Measurements from ENCODE around the gene ATP2A3. TPM values are rescaled to one million over a fixed set of nuclear protein-coding genes. Genes with fewer than 3 reads are reported as not detected.

Gene ATP2A3
- total RNA-seq, 1 donor from 2014 or later: 541 TPM

DNA sequence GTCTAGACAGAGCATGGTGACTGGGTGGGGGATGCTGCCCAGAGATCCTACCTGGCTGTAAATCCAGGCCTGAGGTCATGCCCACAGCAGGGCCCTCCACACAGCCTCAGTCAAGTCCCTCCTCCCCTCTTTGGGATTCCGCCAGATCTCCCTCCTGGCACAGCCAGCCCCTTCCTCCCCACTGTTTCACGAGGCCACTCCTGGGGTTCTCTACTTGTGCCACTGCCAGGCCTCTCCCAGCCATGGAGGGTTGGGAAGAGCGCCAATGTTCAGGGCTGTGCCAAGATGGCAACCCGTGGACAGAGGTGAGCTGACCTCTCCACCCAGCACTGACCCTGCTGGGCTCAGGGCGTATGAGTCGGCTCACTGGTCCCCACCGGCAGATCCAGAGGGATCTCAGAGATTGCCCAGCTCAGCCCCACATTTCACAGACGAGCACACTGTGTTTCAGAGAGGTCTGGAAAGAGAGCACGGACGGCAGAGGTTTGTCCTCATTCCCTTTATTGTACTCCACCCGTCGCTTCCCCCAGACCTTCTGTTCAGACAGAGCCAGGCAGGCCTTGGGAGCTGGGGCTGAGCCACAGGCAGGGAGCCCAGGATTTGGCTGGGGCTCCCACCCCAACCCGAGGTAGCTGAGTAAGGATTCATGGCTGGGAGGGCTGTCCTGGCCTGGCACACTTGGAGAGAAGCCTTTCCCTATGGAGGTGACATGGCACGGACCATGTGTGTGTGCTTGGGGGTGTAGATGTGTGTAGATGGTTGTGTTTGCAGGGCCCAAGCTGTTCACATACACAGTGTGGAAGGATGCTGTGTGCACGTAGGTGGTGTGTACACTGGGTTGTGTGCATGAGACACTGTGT lies 67.9 kb downstream of the ATP2A3 start:
- no peak overlapping the region for H3K27ac Mint-ChIP-seq
- H3K4me3 Mint-ChIP-seq: no peak overlapping the region
- ChIA-PET CTCF (no interaction called here), POLR2A (interaction anchor here (1.4 to 2.0 kb wide), 2 partner anchors 15 to 69 kb away, joined by 3 to 8 read pairs; no protein-coding TSS in a partner anchor)
- H3K9me3 Mint-ChIP-seq: no peaks in the 10 kb centered on the region
- H3K36me3 Mint-ChIP-seq (ENCODE audit: low read depth): no peaks in the 10 kb centered on the region
- DNase-seq: no peak
- TF ChIP-seq, protein P1, sequence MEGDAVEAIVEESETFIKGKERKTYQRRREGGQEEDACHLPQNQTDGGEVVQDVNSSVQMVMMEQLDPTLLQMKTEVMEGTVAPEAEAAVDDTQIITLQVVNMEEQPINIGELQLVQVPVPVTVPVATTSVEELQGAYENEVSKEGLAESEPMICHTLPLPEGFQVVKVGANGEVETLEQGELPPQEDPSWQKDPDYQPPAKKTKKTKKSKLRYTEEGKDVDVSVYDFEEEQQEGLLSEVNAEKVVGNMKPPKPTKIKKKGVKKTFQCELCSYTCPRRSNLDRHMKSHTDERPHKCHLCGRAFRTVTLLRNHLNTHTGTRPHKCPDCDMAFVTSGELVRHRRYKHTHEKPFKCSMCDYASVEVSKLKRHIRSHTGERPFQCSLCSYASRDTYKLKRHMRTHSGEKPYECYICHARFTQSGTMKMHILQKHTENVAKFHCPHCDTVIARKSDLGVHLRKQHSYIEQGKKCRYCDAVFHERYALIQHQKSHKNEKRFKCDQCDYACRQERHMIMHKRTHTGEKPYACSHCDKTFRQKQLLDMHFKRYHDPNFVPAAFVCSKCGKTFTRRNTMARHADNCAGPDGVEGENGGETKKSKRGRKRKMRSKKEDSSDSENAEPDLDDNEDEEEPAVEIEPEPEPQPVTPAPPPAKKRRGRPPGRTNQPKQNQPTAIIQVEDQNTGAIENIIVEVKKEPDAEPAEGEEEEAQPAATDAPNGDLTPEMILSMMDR (IDR thresholded peaks at IDR 0.05): no peak
- peaks cover 22% of the 10 kb centered on the region for H3K4me1 Mint-ChIP-seq
- ATAC-seq (ENCODE audit: low read depth): no peak
- intact Hi-C loops (cut with micrococcal nuclease): no loop called here
- no peaks in the 10 kb centered on the region for H3K27me3 Mint-ChIP-seq

DNA sequence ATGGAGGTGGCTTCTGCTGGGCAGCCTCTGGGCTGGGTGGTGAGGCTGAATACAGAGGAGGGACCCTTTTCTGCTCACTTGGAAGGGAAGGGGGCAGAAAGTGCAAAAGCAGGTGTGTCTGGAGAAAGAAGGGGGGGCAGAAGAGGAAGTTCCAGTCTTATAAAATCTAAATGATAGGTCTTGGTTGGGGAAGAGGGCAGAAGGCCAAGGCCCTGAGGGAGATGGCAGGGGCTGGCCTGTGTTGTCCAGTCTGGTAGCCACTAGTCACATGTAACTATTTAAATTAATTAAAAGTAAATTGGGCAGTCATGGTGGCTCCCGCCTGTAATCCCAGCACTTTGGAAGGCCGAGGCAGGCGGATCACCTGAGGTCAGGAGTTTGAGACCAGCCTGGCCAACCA lies 68.9 kb downstream of the ATP2A3 start:
- Mint-ChIP-seq H3K4me1 (peaks cover 30% of the 10 kb centered on the region), H3K9me3 (no peaks in the 10 kb centered on the region), H3K27me3 (no peaks in the 10 kb centered on the region), H3K4me3 (no peak overlapping the region), H3K27ac (no peak overlapping the region), H3K36me3 (ENCODE audit: low read depth) (no peaks in the 10 kb centered on the region)
- ATAC-seq (ENCODE audit: low read depth): no peak
- ChIA-PET CTCF (interaction anchor here (0.9 kb wide), 1 partner anchor 19 kb away, joined by 4 read pairs; no protein-coding TSS in a partner anchor), POLR2A (interaction anchor here (0.6 to 3.2 kb wide), 4 partner anchors 9 to 69 kb away, joined by 3 to 43 read pairs (median 21); partner anchors contain the start of gene ATP2A3)
- intact Hi-C loops (cut with micrococcal nuclease): no loop called here
- TF ChIP-seq, protein P1 (IDR thresholded peaks at IDR 0.05): no peak
- no peak for DNase-seq

DNA sequence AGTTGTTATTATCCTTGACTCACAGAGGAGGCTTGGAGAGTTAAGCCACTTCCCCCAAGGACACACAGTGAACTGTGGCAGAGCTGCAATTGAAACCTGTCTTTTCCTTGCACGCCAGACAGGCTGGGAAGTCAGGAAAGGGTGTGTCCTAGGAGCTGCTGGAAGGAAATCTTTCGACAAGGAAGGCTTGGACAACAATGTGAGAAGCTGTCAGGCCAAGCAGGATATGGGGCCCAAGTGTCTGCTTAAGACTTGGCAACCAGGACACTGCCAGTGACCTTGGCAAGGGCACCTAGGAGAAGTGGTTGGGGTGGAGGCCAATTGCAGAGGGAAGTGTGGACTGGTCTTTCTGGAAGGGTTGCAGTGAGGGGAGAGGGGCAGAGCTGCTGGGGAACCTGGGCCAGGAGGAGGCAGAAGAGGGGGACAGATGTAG lies 69.3 kb downstream of the ATP2A3 start:
- H3K27ac Mint-ChIP-seq: no peak overlapping the region
- CTCF ChIA-PET: interaction anchor here (0.9 to 1.9 kb wide), 2 partner anchors 19 to 157 kb away, joined by 4 to 5 read pairs; no protein-coding TSS in a partner anchor
- no peaks in the 10 kb centered on the region for H3K9me3 Mint-ChIP-seq

DNA sequence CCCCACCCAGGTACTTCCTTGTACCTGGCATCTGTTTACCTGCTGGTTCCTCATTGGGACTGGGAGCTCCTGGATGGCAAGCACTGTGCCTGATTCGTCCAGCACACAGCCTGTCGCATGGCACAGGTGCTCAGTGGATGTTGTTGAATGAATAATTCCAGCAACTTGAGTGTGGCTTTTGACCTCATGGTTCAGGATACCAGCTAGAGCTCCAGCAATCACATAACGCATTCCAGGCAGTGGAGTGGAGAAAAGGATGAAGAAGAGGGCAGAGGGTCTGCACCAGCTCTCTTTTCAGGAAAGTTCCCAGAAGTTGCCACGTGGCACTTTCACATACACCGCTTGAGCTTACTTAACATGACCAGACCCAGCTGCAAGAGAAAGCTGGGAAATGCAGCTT lies 70.0 kb downstream of the ATP2A3 start:
- TF ChIP-seq, protein P1 (IDR thresholded peaks at IDR 0.05): no peak
- Mint-ChIP-seq H3K4me1 (peaks cover 37% of the 10 kb centered on the region), H3K27ac (no peak overlapping the region), H3K36me3 (ENCODE audit: low read depth) (no peaks in the 10 kb centered on the region), H3K9me3 (no peaks in the 10 kb centered on the region), H3K4me3 (peak overlapping the region; percentile 81), H3K27me3 (no peaks in the 10 kb centered on the region)
- DNase-seq: no peak
- ChIA-PET CTCF (interaction anchor here (1.0 to 1.9 kb wide), 2 partner anchors 13 to 157 kb away, joined by 3 to 5 read pairs; no protein-coding TSS in a partner anchor), POLR2A (interaction anchor here (0.5 to 3.2 kb wide), 6 partner anchors 10 to 443 kb away, joined by 3 to 43 read pairs (median 6); no protein-coding TSS in a partner anchor)
- intact Hi-C loops (cut with micrococcal nuclease): no loop called here
- ATAC-seq (ENCODE audit: low read depth): no peak

More for the DNA sequence above, 69.3 kb downstream of the ATP2A3 start:
- intact Hi-C loops (cut with micrococcal nuclease): no loop called here
- Mint-ChIP-seq H3K27me3 (no peaks in the 10 kb centered on the region), H3K4me3 (no peak overlapping the region), H3K36me3 (ENCODE audit: low read depth) (no peaks in the 10 kb centered on the region), H3K4me1 (peaks cover 34% of the 10 kb centered on the region)
- ATAC-seq (ENCODE audit: low read depth) (no peak), DNase-seq (no peak)
- POLR2A ChIA-PET: interaction anchor here (0.6 to 3.2 kb wide), 4 partner anchors 10 to 69 kb away, joined by 3 to 43 read pairs (median 21); partner anchors contain the start of gene ATP2A3
- TF ChIP-seq, protein P1 (IDR thresholded peaks at IDR 0.05): no peak

DNA sequence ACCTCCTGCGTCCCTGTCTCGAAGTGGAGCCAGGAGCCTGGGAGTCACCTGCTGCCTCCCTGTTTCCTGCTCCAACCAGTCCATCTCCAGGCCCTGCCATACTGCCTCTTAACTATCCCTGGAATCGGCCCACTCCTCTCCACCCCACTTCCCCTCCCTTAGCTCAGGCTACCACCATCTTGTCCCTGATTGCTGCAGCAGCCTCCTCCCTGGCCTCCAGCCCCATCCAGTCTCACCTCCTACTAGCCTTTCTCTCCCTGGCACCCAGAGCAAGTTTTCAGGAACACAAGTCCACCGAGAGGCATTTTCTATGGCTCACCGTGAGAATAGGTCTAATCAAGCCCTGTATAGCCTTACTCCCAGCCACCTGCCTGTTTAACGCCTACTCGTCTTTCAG lies 70.5 kb downstream of the ATP2A3 start:
- ATAC-seq (ENCODE audit: low read depth) (no peak), DNase-seq (no peak)
- intact Hi-C loops (cut with micrococcal nuclease): loop anchor here (1.0 kb wide), 4 partner anchors 11 to 70 kb away; partner anchors contain the start of gene NCBP3
- TF ChIP-seq, protein P1 (IDR thresholded peaks at IDR 0.05): no peak
- no peaks in the 10 kb centered on the region for H3K36me3 Mint-ChIP-seq (ENCODE audit: low read depth)
- no peaks in the 10 kb centered on the region for H3K27me3 Mint-ChIP-seq
- CTCF ChIA-PET: interaction anchor here (1.0 to 1.9 kb wide), 3 partner anchors 14 to 156 kb away, joined by 3 to 5 read pairs (median 4); partner anchors contain the start of gene P2RX1
- H3K4me1 Mint-ChIP-seq: peaks cover 38% of the 10 kb centered on the region
- H3K27ac Mint-ChIP-seq: peak overlapping the region; percentile 77
- no peaks in the 10 kb centered on the region for H3K9me3 Mint-ChIP-seq
- POLR2A ChIA-PET: interaction anchor here (0.5 to 3.2 kb wide), 6 partner anchors 11 to 210 kb away, joined by 3 to 43 read pairs (median 6); partner anchors contain the start of gene P2RX1
- H3K4me3 Mint-ChIP-seq: peak overlapping the region; percentile 81
